NCI-H1417 treated with DMSO at 0.1 percent for 48 hours (cell line): Measurements from ENCODE around the gene CFAP45.

ENCODE experiments used
- DNase-seq: peaks from one replicate; lab custom pipeline; 2025; lab: John Stamatoyannopoulos, UW

The CFAP45 gene

GRCh38 chr1:159877695-159878444, 22.1 kb downstream of the CFAP45 start:
- DNase-seq, result no peak

- no peak for DNase-seq
Measured at GRCh38 chr1:159873530-159874143, 26.3 kb downstream of the CFAP45 start.

GRCh38 chr1:159872891-159873290, 27.1 kb downstream of the CFAP45 start:
- no peak for DNase-seq

- no peak for DNase-seq
Measured at GRCh38 chr1:159870704-159871103, 29.3 kb downstream of the CFAP45 start.

- DNase-seq, result no peak
Measured at GRCh38 chr1:159869607-159870006, 30.4 kb downstream of the CFAP45 start.

- no peak for DNase-seq
Measured at GRCh38 chr1:159869173-159869572, 30.8 kb downstream of the CFAP45 start.

- DNase-seq, result no peak
Measured at GRCh38 chr1:159868766-159869165, 31.2 kb downstream of the CFAP45 start.

- peak; percentile 37 for DNase-seq
Measured at GRCh38 chr1:159867664-159868026, 32.3 kb downstream of the CFAP45 start.

- DNase-seq, result no peak
Measured at GRCh38 chr1:159866905-159867663, 32.9 kb downstream of the CFAP45 start.

- no peak for DNase-seq
Measured at GRCh38 chr1:159866066-159866465, 33.9 kb downstream of the CFAP45 start.

GRCh38 chr1:159864262-159864661, 35.7 kb downstream of the CFAP45 start:
- no peak for DNase-seq

- DNase-seq, result no peak
Measured at GRCh38 chr1:159862557-159862956, 37.4 kb downstream of the CFAP45 start, which contains the start of gene VSIG8. Gene VSIG8, minus strand, starts transcription at chr1:159862657. Its CDS starts 136 bp downstream, at chr1:159862521.

- DNase-seq, result no peak
Measured at GRCh38 chr1:159862031-159862430, 37.9 kb downstream of the CFAP45 start.

GRCh38 chr1:159861218-159861617, 38.7 kb downstream of the CFAP45 start:
- no peak for DNase-seq

- no peak for DNase-seq
Measured at GRCh38 chr1:159860456-159860855, 39.5 kb downstream of the CFAP45 start.

GRCh38 chr1:159859767-159860322, 40.1 kb downstream of the CFAP45 start:
- DNase-seq, result no peak

GRCh38 chr1:159857889-159858288, 42.1 kb downstream of the CFAP45 start:
- DNase-seq, result no peak

- no peak for DNase-seq
Measured at GRCh38 chr1:159856576-159856975, 43.4 kb downstream of the CFAP45 start.

- DNase-seq, result no peak
Measured at GRCh38 chr1:159855709-159856108, 44.3 kb downstream of the CFAP45 start.

GRCh38 chr1:159854693-159855192, 45.2 kb downstream of the CFAP45 start:
- peak; percentile 35 for DNase-seq

GRCh38 chr1:159854116-159854692, 45.8 kb downstream of the CFAP45 start:
- DNase-seq, result no peak
